ENCODE results near the gene PTCH2. TPM values are rescaled to one million over a fixed set of nuclear protein-coding genes. Genes with fewer than 3 reads are reported as not detected.

Gene PTCH2
- total RNA-seq, 1 donor from 2014 or later: 1.0 TPM

- intact Hi-C loops (cut with DNase I): no loop called here
- ATAC-seq (peak; percentile 85 to 93), DNase-seq (peak; percentile 86)
- peak overlapping the region; percentile 67 for H3K27ac ChIP-seq
- peaks cover 4% of the 10 kb centered on the region for H3K36me3 ChIP-seq
- H3K4me1 ChIP-seq: peaks cover 35% of the 10 kb centered on the region
- no peaks in the 10 kb centered on the region for H3K27me3 ChIP-seq (ENCODE audit: low read depth)
- TF ChIP-seq, protein P1, sequence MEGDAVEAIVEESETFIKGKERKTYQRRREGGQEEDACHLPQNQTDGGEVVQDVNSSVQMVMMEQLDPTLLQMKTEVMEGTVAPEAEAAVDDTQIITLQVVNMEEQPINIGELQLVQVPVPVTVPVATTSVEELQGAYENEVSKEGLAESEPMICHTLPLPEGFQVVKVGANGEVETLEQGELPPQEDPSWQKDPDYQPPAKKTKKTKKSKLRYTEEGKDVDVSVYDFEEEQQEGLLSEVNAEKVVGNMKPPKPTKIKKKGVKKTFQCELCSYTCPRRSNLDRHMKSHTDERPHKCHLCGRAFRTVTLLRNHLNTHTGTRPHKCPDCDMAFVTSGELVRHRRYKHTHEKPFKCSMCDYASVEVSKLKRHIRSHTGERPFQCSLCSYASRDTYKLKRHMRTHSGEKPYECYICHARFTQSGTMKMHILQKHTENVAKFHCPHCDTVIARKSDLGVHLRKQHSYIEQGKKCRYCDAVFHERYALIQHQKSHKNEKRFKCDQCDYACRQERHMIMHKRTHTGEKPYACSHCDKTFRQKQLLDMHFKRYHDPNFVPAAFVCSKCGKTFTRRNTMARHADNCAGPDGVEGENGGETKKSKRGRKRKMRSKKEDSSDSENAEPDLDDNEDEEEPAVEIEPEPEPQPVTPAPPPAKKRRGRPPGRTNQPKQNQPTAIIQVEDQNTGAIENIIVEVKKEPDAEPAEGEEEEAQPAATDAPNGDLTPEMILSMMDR (IDR thresholded peaks at IDR 0.05): peak; percentile 98
- peak overlapping the region; percentile 59 for H3K4me3 ChIP-seq
- no peaks in the 10 kb centered on the region for H3K9me3 ChIP-seq
Measured at GRCh38 chr1:44786138-44786840, 56.8 kb downstream of the PTCH2 start.

- Histone ChIP-seq H3K27ac (peak overlapping the region; percentile 67), H3K4me3 (peak overlapping the region; percentile 59), H3K36me3 (peaks cover 11% of the 10 kb centered on the region), H3K9me3 (no peaks in the 10 kb centered on the region), H3K27me3 (ENCODE audit: low read depth) (no peaks in the 10 kb centered on the region), H3K4me1 (peaks cover 35% of the 10 kb centered on the region)
- intact Hi-C loops (cut with DNase I): no loop called here
- TF ChIP-seq, protein P1 (IDR thresholded peaks at IDR 0.05): no peak
- no peak for ATAC-seq
- peak; percentile 14 for DNase-seq
Measured at GRCh38 chr1:44785501-44786137, 57.4 kb downstream of the PTCH2 start.

- DNase-seq (peak; percentile 33), ATAC-seq (no peak)
- peaks cover 17% of the 10 kb centered on the region for H3K36me3 ChIP-seq
- intact Hi-C loops (cut with DNase I): no loop called here
- no peaks in the 10 kb centered on the region for H3K27me3 ChIP-seq (ENCODE audit: low read depth)
- no peak overlapping the region for H3K27ac ChIP-seq
- H3K4me1 ChIP-seq: peaks cover 35% of the 10 kb centered on the region
- TF ChIP-seq, protein P1 (IDR thresholded peaks at IDR 0.05): no peak
- H3K4me3 ChIP-seq: no peak overlapping the region
- H3K9me3 ChIP-seq: no peaks in the 10 kb centered on the region
Measured at GRCh38 chr1:44785029-44785380, 58.0 kb downstream of the PTCH2 start.

- ATAC-seq (peak; percentile 42 to 44), DNase-seq (no peak)
- TF ChIP-seq, protein P1 (IDR thresholded peaks at IDR 0.05): no peak
- H3K27ac ChIP-seq: peak overlapping the region; percentile 46
- intact Hi-C loops (cut with DNase I): no loop called here
- peaks cover 35% of the 10 kb centered on the region for H3K4me1 ChIP-seq
- H3K9me3 ChIP-seq: no peaks in the 10 kb centered on the region
- H3K4me3 ChIP-seq: peak overlapping the region; percentile 56
- no peaks in the 10 kb centered on the region for H3K27me3 ChIP-seq (ENCODE audit: low read depth)
- H3K36me3 ChIP-seq: peaks cover 24% of the 10 kb centered on the region
Measured at GRCh38 chr1:44784094-44785028, 58.7 kb downstream of the PTCH2 start.

- intact Hi-C loops (cut with DNase I): no loop called here
- Histone ChIP-seq H3K36me3 (peaks cover 30% of the 10 kb centered on the region), H3K27me3 (ENCODE audit: low read depth) (no peaks in the 10 kb centered on the region), H3K9me3 (no peaks in the 10 kb centered on the region), H3K4me1 (peaks cover 35% of the 10 kb centered on the region), H3K4me3 (peak overlapping the region; percentile 56), H3K27ac (peak overlapping the region; percentile 46)
- DNase-seq (no peak), ATAC-seq (no peak)
- TF ChIP-seq, protein P1 (IDR thresholded peaks at IDR 0.05): no peak
Measured at GRCh38 chr1:44783697-44784093, 59.4 kb downstream of the PTCH2 start.
